Astrocyte (in vitro differentiated cells and primary cell): Measurements from ENCODE around the gene INPP5A. TPM values are rescaled to one million over a fixed set of nuclear protein-coding genes. Genes with fewer than 3 reads are reported as not detected.

Source experiments
- DNase-seq: peaks from one replicate; pipeline ENCODE4 v3.0.0-alpha.2; 2010; ENCODE audit warnings: low read depth
- FAIRE-seq: peaks from 2 replicates; lab custom pipeline; 2011; peaks lifted over from hg19 to GRCh38; lab: Jason Lieb, UNC
- H2AFZ ChIP-seq: 2 replicates; pipeline ENCODE4 v1.6.0; 2012; ENCODE audit warnings: low read depth, low read length, inconsistent platforms
- H3K27ac ChIP-seq: 2 replicates; pipeline ENCODE4 v1.5.1; 2011; ENCODE audit warnings: low read depth, low read length, inconsistent platforms
- H3K27me3 ChIP-seq: 2 replicates; pipeline ENCODE4 v1.6.0; 2011; ENCODE audit warnings: low read length, inconsistent platforms; ENCODE audit not compliant: insufficient read depth
- H3K36me3 ChIP-seq: 2 replicates; pipeline ENCODE4 v1.5.1; 2011; ENCODE audit warnings: low read length, inconsistent platforms; ENCODE audit not compliant: insufficient read depth
- H3K4me1 ChIP-seq: 2 replicates; pipeline ENCODE4 v1.5.1; 2011; ENCODE audit warnings: low read length, inconsistent platforms; ENCODE audit not compliant: insufficient read depth
- H3K4me2 ChIP-seq: 2 replicates; pipeline ENCODE4 v1.6.0; 2012; ENCODE audit warnings: low read length, inconsistent platforms
- H3K4me3 ChIP-seq: 2 replicates; pipeline ENCODE4 v1.5.1; 2011; ENCODE audit warnings: low read depth, mild to moderate bottlenecking, low read length, inconsistent platforms; ENCODE audit not compliant: insufficient read depth
- H3K79me2 ChIP-seq: 2 replicates; pipeline ENCODE4 v1.6.0; 2012; ENCODE audit warnings: mild to moderate bottlenecking, low read length, inconsistent platforms; ENCODE audit not compliant: insufficient read depth
- H3K9ac ChIP-seq: 2 replicates; pipeline ENCODE4 v1.6.0; 2012; ENCODE audit warnings: mild to moderate bottlenecking, low read length, inconsistent platforms
- H3K9me3 ChIP-seq: 2 replicates; pipeline ENCODE4 v1.5.1; 2012; ENCODE audit warnings: low read depth, mild to moderate bottlenecking, low read length, inconsistent platforms; ENCODE audit not compliant: insufficient read depth
- H4K20me1 ChIP-seq: 2 replicates; pipeline ENCODE4 v1.6.0; 2012; ENCODE audit warnings: low read length, inconsistent platforms; ENCODE audit not compliant: insufficient read depth
- H3K27ac Mint-ChIP-seq: one replicate; pipeline ENCODE4 v1.8.0; 2021; ENCODE audit warnings: mild to moderate bottlenecking, mixed read lengths; ENCODE audit not compliant: unreplicated experiment
- H3K27me3 Mint-ChIP-seq: one replicate; pipeline ENCODE4 v1.8.0; 2021; ENCODE audit warnings: low read depth, mixed read lengths; ENCODE audit not compliant: unreplicated experiment
- H3K36me3 Mint-ChIP-seq: one replicate; pipeline ENCODE4 v1.8.0; 2021; ENCODE audit warnings: low read depth, mixed read lengths; ENCODE audit not compliant: unreplicated experiment
- H3K4me1 Mint-ChIP-seq: one replicate; pipeline ENCODE4 v1.8.0; 2021; ENCODE audit warnings: low read depth, mixed read lengths; ENCODE audit not compliant: unreplicated experiment
- H3K4me3 Mint-ChIP-seq: one replicate; pipeline ENCODE4 v1.8.0; 2021; ENCODE audit warnings: mild to moderate bottlenecking, moderate library complexity, mixed read lengths; ENCODE audit not compliant: unreplicated experiment
- H3K9me3 Mint-ChIP-seq: one replicate; pipeline ENCODE4 v1.8.0; 2021; ENCODE audit warnings: mild to moderate bottlenecking, mixed read lengths; ENCODE audit not compliant: unreplicated experiment
- CTCF ChIP-seq: IDR thresholded peaks from 2 replicates; pipeline ENCODE4 v1.5.1; 2011; ENCODE audit warnings: low read depth, mild to moderate bottlenecking, inconsistent platforms, low read length, moderate library complexity; ENCODE audit not compliant: insufficient read depth
- EZH2 ChIP-seq: IDR thresholded peaks from 2 replicates; pipeline ENCODE4 v1.6.1; 2012; ENCODE audit warnings: mild to moderate bottlenecking, low read length, inconsistent platforms; ENCODE audit not compliant: insufficient read depth
- total RNA-seq: library from RNA; stranded (reverse); gene quantifications from 2 replicates; pipeline ENCODE4 v1.2.1, GENCODE V29; 2021

INPP5A gene
- total RNA-seq, 1 donor from 2014 or later = 39.1 TPM

GRCh38 chr10:132677473-132678227 is 140.1 kb downstream of the INPP5A start:
- no peak for TF ChIP-seq EZH2
- no peak for TF ChIP-seq CTCF
- Histone ChIP-seq H3K79me2 (peaks cover 31% of the 10 kb centered on the region), H2AFZ (no peak overlapping the region), H4K20me1 (peaks cover 36% of the 10 kb centered on the region), H3K36me3 (no peaks in the 10 kb centered on the region), H3K27ac (no peak overlapping the region), H3K4me3 (no peak overlapping the region), H3K4me1 (peaks cover 6% of the 10 kb centered on the region), H3K9ac (no peak overlapping the region), H3K4me2 (no peak overlapping the region), H3K9me3 (no peaks in the 10 kb centered on the region), H3K27me3 (no peaks in the 10 kb centered on the region)
- H3K9me3 Mint-ChIP-seq = no peaks in the 10 kb centered on the region
- H3K36me3 Mint-ChIP-seq = peaks cover 25% of the 10 kb centered on the region
- no peak for DNase-seq
- no peak overlapping the region for H3K4me3 Mint-ChIP-seq
- H3K27me3 Mint-ChIP-seq = no peaks in the 10 kb centered on the region
- H3K4me1 Mint-ChIP-seq = no peaks in the 10 kb centered on the region
- H3K27ac Mint-ChIP-seq = no peak overlapping the region
- FAIRE-seq = no peak

- DNase-seq = no peak
These were observed 141.0 kb downstream of the INPP5A start for GRCh38 chr10:132678436-132679216.

More at GRCh38 chr10:132678436-132679216, 141.0 kb downstream of the INPP5A start:
- Histone ChIP-seq H3K9me3 (no peaks in the 10 kb centered on the region), H3K4me1 (peaks cover 6% of the 10 kb centered on the region), H3K36me3 (no peaks in the 10 kb centered on the region), H3K4me2 (no peak overlapping the region), H3K27me3 (no peaks in the 10 kb centered on the region), H3K27ac (no peak overlapping the region), H3K9ac (no peak overlapping the region), H4K20me1 (peaks cover 36% of the 10 kb centered on the region), H2AFZ (no peak overlapping the region), H3K4me3 (no peak overlapping the region), H3K79me2 (peaks cover 36% of the 10 kb centered on the region)
- FAIRE-seq = no peak
- TF ChIP-seq EZH2 (no peak), CTCF (no peak)
- no peak overlapping the region for H3K27ac Mint-ChIP-seq
- no peaks in the 10 kb centered on the region for H3K27me3 Mint-ChIP-seq
- H3K36me3 Mint-ChIP-seq = peaks cover 20% of the 10 kb centered on the region
- H3K4me3 Mint-ChIP-seq = no peak overlapping the region
- no peaks in the 10 kb centered on the region for H3K4me1 Mint-ChIP-seq
- no peaks in the 10 kb centered on the region for H3K9me3 Mint-ChIP-seq
